ENCODE results near the gene SLC2A8.

Gene SLC2A8

DNA sequence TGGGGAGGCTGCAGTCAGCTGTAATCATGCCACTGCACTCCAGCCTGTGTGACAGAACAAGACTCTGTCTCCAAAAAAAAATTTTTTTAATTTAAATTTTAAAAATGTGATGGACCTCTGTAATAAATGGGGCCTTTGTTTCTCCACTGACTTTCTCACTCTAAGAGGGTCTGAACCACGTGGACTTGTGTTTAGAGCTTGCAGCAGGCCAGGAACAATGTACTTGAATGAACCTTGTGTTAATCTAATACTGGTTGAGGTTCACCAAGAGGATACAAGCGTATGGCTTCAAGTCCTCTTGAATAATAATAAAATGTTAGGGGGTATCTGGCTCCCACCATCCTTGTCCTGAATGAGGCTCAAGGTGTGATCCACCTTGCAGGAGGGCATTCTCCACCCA, 14.4 kb upstream of the SLC2A8 start:
- DNase-seq (ENCODE audit: low read depth in 3 of 3): no peak

DNA sequence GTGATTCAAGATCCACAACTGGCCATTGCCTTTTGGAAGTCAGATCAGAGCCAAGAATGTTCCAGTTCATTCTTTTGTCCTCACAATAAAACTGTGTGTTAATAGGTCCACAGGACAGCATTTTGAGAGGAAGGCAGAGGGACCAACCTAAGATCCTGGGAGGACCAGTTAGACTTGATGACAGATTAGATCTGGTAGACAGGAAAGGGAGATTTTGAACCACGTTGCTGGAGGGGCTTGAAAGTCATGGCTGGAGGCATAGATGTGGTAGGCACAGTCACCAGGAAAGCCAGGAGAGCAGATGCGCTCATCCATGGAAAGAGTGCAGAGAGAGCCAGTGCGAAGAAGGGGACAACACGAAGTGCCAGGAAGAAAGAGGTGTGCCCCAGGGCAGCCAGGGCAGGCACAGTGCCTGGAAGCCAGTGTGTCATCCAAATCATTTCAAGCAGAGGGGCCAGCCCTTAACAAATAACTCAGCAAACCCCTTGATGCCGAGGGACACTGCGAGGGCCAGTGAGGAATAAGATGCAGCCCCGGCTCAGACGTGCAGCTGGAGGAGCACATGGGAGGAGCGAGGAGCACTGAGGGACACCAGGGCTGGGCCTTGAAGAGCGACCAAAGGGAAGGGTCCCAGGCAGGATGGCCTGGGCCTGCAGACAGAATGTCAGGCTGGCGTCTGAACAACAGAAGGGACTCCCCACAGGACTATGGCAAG, 12.8 kb upstream of the SLC2A8 start:
- no peak for DNase-seq (ENCODE audit: low read depth in 3 of 3)

DNA sequence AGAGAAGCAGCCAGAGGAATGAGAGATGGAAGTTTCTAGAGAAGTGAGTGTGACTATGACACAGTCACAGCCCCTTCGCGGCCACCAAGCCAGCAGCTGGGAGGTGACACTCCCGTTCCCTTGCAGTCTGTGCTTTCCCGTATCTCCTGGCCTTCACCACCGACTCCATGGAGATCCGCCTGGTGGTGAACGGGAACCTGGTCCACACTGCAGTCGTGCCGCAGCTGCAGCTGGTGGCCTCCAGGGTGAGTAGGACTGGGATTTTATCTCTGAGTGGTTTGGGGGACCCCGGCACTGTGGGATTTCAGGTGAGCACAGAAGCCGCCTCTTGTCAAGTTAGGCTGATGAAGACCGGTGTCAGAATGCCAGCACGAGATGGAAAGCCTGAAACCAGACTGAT, 12.1 kb upstream of the SLC2A8 start:
- DNase-seq (ENCODE audit: low read depth in 3 of 3): no peak

DNA sequence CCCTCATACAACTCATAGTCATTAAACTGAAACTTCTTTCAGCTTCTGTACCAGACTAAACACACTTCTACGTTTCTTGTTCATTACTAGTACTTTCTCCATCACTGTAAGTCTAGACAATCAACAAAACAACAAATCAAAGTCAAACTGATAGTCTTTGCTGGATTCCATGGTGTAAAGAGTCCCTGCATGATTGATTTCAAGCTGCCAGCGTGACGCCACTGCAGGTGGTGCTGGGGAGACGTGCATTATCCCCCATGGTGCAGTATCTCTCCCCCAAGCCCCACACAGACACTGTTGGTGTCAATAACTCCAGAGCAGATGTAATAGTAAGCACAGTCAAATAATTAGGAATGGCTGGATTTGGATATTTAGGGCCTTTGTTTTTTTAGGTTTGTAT, 10.7 kb upstream of the SLC2A8 start:
- DNase-seq (ENCODE audit: low read depth in 3 of 3): no peak

DNA sequence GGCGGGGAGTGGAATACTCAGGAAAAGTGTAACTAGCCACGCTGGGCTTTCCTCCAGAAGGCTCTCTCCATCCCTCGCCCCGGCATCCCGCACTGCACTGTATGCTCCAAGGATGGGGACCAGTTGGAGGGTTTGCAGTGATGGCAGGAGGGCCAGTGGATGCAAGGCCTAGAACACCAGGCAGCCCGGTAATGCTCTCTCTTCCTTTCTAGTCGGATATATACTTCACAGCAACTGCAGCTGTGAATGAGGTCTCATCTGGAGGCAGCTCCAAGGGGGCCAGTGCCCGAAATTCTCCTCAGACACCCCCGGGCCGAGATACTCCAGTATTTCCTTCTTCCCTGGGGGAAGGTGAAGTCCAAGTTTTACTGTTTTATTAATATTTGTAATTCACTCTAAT, 10.0 kb upstream of the SLC2A8 start:
- DNase-seq (ENCODE audit: low read depth in 3 of 3): no peak

DNA sequence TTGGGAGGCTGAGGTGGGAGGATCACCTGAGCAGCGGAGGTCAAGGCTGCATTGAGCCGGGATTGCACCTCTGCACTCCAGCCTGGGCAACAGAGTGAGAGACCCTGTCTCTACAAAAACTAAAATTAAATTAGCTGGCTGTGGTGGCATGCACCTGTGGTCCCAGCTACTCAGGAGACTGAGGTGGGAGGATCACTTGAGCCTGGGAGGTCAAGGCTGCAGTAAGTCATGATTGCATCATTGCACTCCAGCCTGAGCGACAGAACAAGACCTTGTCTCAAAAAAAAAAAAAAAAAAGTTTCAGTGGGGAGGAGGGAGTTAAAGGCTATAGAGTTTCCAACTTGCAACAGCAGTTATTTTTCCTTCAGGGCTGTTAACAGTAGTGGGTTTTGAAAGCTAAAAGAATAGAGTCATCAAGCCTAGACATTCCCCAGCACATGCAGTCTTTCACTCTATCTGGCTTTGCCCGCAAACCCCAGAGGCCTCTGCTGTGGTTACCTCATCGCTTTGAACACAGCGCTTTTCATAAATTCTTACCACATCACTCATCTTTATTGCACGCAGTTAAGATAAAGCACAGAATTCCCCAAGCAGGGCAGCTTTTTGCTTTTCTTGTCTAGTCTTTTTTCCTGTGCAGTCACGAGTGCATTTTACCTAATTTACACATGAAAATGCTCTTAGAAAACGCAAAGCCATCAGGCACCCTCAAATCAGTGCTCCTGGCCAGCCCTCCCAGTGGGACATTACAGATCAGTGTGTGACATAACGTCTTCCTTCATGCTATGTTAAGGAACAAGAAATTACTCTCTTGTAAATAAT, 8.7 kb upstream of the SLC2A8 start:
- peak; percentile 57 to 74 (median 64) for DNase-seq (ENCODE audit: low read depth in 3 of 3)

DNA sequence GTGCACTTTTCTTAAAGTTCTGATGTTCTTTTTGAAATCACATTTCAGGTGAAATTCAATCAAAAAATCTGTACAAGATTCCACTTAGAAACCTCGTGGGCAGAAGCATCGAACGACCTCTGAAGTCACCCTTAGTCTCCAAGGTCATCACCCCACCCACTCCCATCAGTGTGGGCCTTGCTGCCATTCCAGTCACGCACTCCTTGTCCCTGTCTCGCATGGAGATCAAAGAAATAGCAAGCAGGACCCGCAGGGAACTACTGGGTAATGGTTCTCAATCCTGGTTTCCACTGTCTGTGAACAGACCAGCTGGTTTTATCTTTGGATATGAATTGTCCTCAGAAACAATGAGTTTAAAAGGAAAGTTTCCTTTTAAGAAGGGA, 8.1 kb upstream of the SLC2A8 start:
- DNase-seq (ENCODE audit: low read depth in 3 of 3): no peak

DNA sequence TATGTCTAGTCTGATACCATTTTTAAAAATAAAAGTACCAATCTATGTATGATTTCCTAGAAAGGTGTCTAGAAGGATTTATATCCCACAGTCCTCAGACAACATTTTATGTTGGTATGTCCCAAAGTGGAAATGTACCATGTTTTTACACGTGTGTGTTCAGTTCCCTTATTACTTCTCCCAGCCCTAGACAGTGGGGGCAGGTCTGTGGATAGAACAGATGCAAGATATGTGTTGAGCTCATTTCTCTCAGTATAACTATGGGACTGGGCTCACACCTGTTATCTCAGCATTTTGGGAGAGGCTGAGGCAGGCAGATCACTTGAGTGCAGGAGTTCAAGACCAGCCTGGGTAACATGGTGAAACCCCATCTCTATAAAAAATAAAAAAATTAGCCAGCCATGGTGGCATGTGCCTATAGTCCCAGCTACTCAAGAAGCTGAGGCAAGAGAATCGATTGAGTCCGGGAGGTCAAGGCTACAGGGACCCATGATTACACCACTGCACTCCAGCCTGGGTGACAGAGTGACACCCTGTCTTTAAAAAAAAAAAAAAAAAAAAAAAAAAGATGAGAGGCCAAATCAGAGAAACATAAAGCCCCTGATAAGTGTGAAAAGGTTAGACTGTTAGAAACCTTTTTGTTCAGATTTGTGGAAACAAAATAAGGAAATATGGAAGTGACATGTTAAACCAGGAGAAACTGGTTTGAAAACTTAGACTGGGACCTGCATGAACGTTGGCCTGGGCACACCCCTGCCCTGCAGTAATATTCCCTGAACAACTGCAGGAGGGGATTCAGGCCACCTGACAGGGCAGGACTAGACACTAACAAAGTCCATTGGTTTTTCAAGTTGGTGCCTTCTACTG, 7.4 kb upstream of the SLC2A8 start:
- DNase-seq (ENCODE audit: low read depth in 3 of 3): no peak

DNA sequence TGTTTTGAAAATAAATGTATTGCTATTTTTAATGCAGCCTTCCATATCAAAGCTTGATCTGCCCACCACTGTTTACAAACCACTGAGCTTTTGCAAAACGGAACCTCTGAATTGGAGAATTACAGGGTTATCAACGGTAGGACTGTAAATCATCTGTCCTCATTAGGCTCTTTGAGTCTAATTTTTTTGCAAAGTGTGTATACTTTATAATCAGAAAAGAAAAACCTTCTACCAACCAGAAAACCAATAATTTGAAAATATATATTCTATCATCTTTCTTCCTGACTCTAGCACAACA, 6.8 kb upstream of the SLC2A8 start:
- no peak for DNase-seq (ENCODE audit: low read depth in 3 of 3)

DNA sequence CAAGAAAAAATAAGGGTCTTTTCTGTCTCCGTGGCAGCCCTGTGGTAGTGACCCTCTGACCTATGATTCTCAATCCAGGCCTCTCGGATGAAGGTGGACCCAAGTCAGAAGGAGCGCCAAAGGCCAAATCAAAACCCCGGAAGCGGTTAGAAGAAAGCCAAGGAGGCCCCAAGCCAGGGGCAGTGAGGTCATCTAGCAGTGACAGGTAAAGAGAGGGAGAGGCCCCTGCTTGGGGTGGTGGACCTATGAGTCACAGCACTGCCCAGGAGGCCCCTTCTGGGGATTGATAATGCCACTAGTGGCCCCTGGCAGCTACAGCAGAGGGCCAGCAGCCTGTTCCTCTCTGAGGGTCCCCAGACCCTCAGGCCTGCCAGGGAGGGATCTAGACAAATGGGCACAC, 6.4 kb upstream of the SLC2A8 start:
- no peak for DNase-seq (ENCODE audit: low read depth in 3 of 3)

DNA sequence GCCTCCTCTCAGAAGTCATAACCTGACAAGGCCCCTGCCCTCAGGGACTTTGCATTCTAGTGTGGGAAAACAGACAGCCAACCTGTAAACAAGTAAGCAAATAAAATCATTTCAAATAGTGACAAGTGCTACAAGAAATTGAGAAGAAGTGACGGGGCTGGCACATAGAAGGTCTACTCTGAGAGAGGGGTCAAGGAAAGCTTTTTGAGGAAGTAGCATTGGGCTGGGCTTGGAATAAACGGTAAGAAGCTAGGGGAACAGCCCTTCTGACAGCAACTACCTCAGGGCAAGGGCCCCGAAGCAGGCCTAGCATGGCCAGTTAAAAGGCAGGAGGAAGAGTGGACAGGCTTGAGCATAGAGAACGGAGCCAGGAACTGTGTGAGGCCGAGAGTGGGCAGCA, 4.8 kb upstream of the SLC2A8 start:
- DNase-seq (ENCODE audit: low read depth in 3 of 3): no peak

DNA sequence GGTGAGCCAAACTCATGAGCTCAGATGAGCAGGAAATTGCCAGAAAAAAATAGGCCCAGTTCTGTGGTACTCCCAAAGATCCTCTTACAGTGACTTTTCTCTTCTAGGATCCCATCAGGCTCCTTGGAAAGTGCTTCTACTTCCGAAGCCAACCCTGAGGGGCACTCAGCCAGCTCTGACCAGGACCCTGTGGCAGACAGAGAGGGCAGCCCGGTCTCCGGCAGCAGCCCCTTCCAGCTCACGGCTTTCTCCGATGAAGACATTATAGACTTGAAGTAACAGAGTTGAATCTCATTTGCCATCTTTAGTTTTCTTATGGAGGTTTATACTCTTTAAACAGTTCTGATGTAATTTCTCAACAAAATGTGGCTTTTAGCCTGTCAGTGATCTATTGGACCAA, 4.0 kb upstream of the SLC2A8 start:
- no peak for DNase-seq (ENCODE audit: low read depth in 3 of 3)

DNA sequence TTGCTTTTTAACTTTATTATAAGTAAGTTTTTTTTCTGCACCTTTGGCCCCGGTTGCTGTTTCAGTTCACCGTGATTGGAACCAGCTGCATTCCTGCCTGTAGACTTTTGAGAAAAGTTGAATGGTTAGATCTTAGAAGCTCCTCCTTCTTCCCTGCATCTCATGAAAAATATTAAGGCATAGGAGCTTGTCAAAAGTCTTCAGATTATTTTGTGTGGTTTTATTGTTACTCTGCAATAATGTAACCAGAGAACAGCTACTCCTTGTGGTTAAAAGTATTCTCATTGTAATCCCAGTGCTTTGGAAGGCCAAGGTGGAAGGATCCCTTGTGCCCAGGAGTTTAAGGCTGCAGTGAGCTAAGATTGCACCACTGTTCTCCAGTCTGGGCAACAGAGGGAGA, 3.3 kb upstream of the SLC2A8 start:
- no peak for DNase-seq (ENCODE audit: low read depth in 3 of 3)

DNA sequence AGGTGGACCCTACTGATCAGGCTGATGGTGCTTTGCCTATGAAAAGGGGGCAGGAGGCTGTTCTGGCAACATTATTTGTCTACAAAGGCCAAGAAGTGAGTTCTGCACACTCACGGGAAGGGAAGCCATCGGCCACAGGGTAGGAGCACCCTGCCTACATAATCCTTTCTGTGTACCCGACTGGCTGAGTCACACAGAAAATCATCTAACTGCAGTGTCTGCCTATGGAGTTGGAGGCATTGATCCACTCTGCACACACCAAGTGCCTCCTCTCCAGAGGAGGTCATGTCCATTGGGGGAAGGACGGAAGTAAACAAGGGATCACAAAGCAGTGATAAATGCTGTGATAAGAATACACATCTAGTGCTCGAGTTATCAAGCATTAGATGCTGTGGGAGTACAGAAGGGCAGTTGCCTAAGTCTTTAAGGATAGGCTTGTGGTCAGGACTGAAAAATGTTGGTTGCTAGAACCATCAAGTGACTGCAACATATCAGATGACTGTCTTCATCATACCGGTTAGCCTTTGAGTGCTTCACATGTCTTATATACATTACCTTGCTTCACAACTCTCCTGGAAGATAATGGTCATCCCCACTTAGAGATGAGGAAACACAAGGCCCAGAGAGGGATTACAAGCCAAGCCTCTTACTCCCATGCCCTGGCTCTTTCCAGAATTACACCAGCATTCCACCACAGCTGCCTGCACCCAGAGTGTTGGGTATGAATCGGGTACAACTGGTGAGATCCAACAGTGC, 1.3 kb upstream of the SLC2A8 start:
- DNase-seq (ENCODE audit: low read depth in 3 of 3): no peak

DNA sequence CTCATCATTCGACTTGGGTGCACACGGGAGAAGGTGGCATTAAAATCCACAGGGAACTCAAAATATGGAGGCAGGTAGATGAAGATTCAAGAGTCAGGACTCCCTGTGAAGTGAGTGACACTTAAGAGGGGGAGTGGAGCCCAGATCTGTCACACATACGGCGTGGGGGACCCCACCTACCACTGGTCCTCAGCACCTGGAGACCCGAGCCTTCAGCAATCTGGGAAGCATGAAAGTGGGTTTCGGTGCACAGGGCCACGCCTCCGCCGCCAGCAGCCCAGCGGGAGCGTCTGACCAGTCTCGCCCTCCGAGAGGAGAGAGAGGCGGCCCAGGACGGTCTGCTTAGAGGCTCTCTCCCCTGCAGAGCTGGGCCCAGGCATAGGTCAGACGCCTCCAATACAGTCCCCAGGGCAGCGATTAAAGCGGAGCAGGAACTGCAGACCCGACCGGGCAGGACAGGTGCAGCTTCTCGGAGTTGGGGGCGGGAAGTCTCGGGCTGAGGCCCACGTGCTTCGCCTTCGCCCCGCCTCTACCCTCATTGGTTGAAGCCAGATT, 639 bp upstream of the SLC2A8 start:
- DNase-seq (ENCODE audit: low read depth in 3 of 3): no peak

DNA sequence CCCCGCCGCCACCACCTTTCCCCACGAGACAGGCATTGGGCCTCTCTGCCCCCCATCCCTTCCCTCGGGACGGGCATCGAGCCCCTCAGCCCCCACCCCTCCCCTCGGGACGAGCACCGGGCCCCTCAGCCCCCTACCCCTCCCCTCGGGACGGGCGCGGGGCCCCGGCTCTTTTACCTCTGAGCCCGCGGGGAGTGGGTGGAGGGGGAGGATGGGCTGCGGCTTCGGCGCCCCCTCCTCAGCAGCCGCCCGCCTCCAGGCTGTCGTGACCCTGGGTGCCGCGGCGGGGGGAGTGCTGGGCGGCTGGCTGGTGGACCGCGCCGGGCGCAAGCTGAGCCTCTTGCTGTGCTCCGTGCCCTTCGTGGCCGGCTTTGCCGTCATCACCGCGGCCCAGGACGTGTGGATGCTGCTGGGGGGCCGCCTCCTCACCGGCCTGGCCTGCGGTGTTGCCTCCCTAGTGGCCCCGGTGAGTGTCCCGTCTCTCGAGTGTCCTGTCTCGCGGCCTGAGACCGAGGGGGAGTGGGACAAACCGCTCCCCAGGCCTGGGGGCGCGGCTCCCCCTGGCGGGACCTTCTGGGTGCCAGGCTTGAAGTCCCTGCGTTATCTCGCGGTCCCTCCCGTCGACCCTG, 791 bp downstream of the SLC2A8 start:
- DNase-seq (ENCODE audit: low read depth in 3 of 3): peak in 1 of 3 donors; percentile 20

DNA sequence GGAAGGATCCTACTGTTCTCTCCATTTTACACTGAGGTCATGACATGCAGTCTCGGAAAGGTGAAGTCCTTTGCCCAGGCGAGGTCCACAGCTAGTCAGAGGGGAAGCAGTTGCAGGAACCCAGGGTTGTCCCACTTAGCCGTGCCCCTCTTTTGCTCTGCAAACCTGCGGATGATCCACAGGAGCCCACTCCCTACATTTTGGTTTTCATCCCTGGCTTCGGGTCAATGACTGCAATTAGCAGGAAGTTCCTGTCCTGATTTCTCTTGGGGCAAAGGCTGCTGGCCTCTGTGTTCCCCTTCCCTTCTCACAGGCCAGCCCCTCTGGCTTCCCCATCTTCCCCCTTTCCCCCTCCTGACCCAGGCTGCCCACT, 1.3 kb downstream of the SLC2A8 start:
- DNase-seq (ENCODE audit: low read depth in 3 of 3): no peak

DNA sequence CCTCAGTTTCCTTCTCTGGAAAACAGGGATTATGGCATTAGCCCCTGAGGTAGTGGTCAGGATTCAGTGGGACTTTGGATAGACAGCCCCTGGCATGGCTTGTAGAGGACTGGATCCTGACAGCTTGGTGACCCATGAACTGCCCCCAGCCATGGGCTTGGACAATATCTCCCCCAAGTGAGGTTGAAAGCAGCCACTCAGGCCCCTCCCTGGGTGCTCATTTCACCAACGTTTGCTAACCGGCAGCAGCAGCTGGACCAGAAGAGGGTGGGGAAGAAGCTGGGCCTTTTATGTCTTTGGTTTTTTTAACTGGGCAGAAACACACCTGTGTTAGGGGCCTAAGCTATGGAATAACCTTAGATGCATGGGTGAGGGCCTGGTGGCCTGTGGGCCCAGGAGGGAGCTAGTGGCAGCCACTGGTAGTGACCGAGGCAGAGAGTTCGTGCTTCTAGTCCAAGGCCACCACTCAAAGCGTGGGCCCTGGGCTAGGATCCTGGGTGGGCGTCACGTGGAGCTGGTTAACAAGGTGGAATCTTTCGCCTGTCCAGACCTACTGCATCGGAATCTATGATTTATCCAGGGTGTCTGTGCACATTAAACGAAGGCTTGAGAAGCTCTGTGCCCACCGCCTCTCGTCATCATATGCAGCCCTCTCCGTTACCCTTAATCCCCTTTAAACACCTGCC, 1.9 kb downstream of the SLC2A8 start:
- DNase-seq (ENCODE audit: low read depth in 3 of 3): no peak

DNA sequence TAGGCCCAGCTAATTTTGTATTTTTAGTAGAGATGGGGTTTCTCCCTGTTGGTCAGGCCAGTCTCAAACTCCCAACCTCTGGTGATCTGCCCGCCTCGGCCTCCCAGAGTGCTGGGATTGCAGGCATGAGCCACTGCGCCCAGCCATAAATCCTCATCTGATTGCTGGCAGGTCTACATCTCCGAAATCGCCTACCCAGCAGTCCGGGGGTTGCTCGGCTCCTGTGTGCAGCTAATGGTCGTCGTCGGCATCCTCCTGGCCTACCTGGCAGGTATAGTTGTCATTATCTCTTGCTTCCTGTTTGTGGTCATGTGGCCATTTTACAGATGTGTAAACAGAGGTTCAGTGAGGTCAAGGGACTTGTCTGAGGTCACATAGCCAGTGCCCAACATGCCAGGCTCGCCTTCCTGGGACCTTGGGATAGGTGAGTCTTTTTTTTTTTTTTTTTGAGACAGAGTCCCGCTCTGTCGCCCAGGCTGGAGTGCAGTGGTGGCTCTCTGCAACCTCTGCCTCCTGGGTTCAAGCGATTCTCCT, 2.8 kb downstream of the SLC2A8 start:
- no peak for DNase-seq (ENCODE audit: low read depth in 3 of 3)

DNA sequence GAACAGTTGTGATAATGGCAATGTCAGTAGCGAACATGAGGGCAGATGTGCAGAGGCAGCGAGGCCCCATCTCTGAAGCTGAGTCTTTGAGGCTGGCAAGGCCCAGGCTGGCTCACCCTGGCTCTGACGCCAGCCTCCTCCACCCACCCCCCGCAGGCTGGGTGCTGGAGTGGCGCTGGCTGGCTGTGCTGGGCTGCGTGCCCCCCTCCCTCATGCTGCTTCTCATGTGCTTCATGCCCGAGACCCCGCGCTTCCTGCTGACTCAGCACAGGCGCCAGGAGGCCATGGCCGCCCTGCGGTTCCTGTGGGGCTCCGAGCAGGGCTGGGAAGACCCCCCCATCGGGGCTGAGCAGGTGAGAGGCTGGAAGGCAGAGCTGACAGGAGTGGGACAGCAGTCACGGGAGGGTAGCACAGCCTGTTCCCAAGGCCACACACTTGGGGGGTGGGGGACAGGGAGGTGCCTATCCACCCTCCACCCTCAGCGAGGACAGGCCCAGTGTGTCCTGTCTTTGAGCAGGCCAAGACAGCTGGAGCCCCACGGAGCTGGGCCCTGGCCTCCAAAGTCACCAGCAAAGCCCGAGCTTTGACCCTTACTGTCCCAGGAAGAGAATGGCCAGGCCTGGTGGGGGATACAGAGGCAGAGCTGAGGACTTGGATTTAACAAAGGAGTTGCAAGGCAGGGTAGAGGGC, 5.6 kb downstream of the SLC2A8 start:
- no peak for DNase-seq (ENCODE audit: low read depth in 3 of 3)

Data from stimulated activated CD4-positive, alpha-beta T cell treated with anti-CD3 and anti-CD28 coated beads, TNF-alpha, amount 100 ng/mL, for 48 hours (primary cell).